K562 (cell line): ENCODE measurements around the gene CCP110. TPM values are rescaled to one million over a fixed set of nuclear protein-coding genes. Genes with fewer than 3 reads are reported as not detected.
A peak's percentile ranks its signal among the peaks of the same experiment; 100 is the strongest.

Experiments used
- BHLHE40 ChIP-seq: IDR thresholded peaks from 2 replicates; pipeline ENCODE4 v1.6.1; 2011; ENCODE audit warnings: low read length, improper control_type of control experiment
- BRF1 ChIP-seq: IDR thresholded peaks from 3 replicates; pipeline ENCODE4 v1.6.1; 2011; ENCODE audit warnings: borderline replicate concordance, mild to moderate bottlenecking; ENCODE audit not compliant: insufficient read length; ENCODE audit errors: extremely low read depth
- CHD1 ChIP-seq: fragments of 200-600 bp; sonication (generic); IDR thresholded peaks from one replicate; pipeline ENCODE4 v1.6.1; 2012; ENCODE audit warnings: mild to moderate bottlenecking, moderate library complexity, low read length, inconsistent platforms
- DDX20 ChIP-seq: fragments of 450-650 bp; IDR thresholded peaks from 2 replicates; pipeline ENCODE4 v1.6.1; 2016; ENCODE audit warnings: missing genetic modification characterization, low read depth, mild to moderate bottlenecking, missing compliant biosample characterization, moderate library complexity
- EP300 ChIP-seq: IDR thresholded peaks from 2 replicates; pipeline ENCODE4 v1.6.1; 2012; ENCODE audit warnings: low read length, improper control_type of control experiment
- FOSL1 ChIP-seq: fragments of 200-800 bp; sonication (Bioruptor generic); conservative IDR thresholded peaks from 2 replicates; pipeline ENCODE4 v1.6.1; 2016; ENCODE audit warnings: missing genetic modification characterization, missing compliant biosample characterization
- HDAC2 ChIP-seq: fragments of 450-650 bp; IDR thresholded peaks from 2 replicates; pipeline ENCODE4 v1.6.1; 2016; ENCODE audit warnings: mild to moderate bottlenecking
- LARP7 ChIP-seq: fragments of 450-650 bp; IDR thresholded peaks from 2 replicates; pipeline ENCODE4 v1.6.1; 2016
- MAFG ChIP-seq: fragments of 450-650 bp; conservative IDR thresholded peaks from 2 replicates; pipeline ENCODE4 v1.6.1; 2016; ENCODE audit warnings: missing genetic modification characterization, missing compliant biosample characterization
- MEF2D ChIP-seq: conservative IDR thresholded peaks from 2 replicates; pipeline ENCODE4 v1.6.1; 2016; ENCODE audit warnings: low read depth, missing genetic modification characterization, missing compliant biosample characterization
- MEIS2 ChIP-seq: fragments of 450-650 bp; IDR thresholded peaks from 2 replicates; pipeline ENCODE4 v1.6.1; 2014; ENCODE audit warnings: mild to moderate bottlenecking; ENCODE audit not compliant: partially characterized antibody
- MTA2 ChIP-seq: fragments of 450-650 bp; IDR thresholded peaks from 2 replicates; pipeline ENCODE4 v1.6.1; 2016; ENCODE audit warnings: low read depth
- NCOR1 ChIP-seq: fragments of 450-650 bp; IDR thresholded peaks from 2 replicates; pipeline ENCODE4 v1.6.1; 2016; ENCODE audit warnings: mild to moderate bottlenecking, moderate library complexity
- SOX6 ChIP-seq: fragments of 450-650 bp; IDR thresholded peaks from 2 replicates; pipeline ENCODE4 v1.6.1; 2014; ENCODE audit warnings: mild to moderate bottlenecking
- TAF1 ChIP-seq: IDR thresholded peaks from 2 replicates; pipeline ENCODE4 v1.6.1; 2011; ENCODE audit warnings: mild to moderate bottlenecking, low read length, moderate library complexity; ENCODE audit not compliant: insufficient read depth, control insufficient read depth, severe bottlenecking; ENCODE audit errors: extremely low read depth
- TAF15 ChIP-seq: fragments of 200-400 bp; formaldehyde crosslinking; IDR thresholded peaks from 2 replicates; pipeline ENCODE4 v1.6.1; 2017; ENCODE audit warnings: mild to moderate bottlenecking, low read depth, low read length, moderate library complexity
- TCF3 ChIP-seq: sonication (generic); formaldehyde crosslinking; IDR thresholded peaks from 2 replicates; pipeline ENCODE4 v1.4.0; 2020; ENCODE audit warnings: mild to moderate bottlenecking, missing genetic modification reagents
- ZNF699 ChIP-seq: fragments of 250-450 bp; sonication (Bioruptor Pico); IDR thresholded peaks from 2 replicates; pipeline ENCODE4 v1.8.0; 2021; ENCODE audit warnings: mild to moderate bottlenecking, moderate library complexity; ENCODE audit not compliant: insufficient replicate concordance
- polyA plus RNA-seq, 8 experiments: library from polyadenylated mRNA; depleted of rRNA in 4 of 8; stranded (reverse) in 5 of 8; unstranded in 3 of 8; fragments of >200 nt; fragmentation: Nextera tagmentation in 2 of 8; fragmentation: Illumina TruSeq in 1 of 8; extraction: Ambion mirVana in 2 of 8; extraction: Trizol in 1 of 8; gene quantifications; 2 replicates each; pipeline versions ENCODE4 v1.2.1 to v1.2.3, GENCODE V29; 2011 to 2014; ENCODE audit warnings: inconsistent platforms in 1 of 8, missing spikeins in 1 of 8
- total RNA-seq, 7 experiments: library from RNA; depleted of rRNA in 6 of 7; stranded (reverse); fragments of >200 nt in 6 of 7; fragmentation: Illumina TruSeq in 2 of 7; extraction: Trizol in 2 of 7; gene quantifications; 2 replicates each; pipeline versions ENCODE4 v1.2.1 to v1.2.3, GENCODE V29; 2011 to 2021; ENCODE audit warnings: low replicate concordance in 1 of 7
- TF ChIP-seq, protein P1 (sequence below): sonication (generic); formaldehyde crosslinking; IDR thresholded peaks from 2 replicates; pipeline ENCODE4 v1.8.0; 2022; ENCODE audit warnings: mild to moderate bottlenecking, missing genetic modification reagents
- TF ChIP-seq, protein P2 (sequence below), 2 experiments: fragments of 150-350 bp in 1 of 2; IDR thresholded peaks; 2 replicates each; pipeline ENCODE4 v1.6.1; 2012 to 2016; ENCODE audit warnings: low read depth in 2 of 2, low read length in 2 of 2, mild to moderate bottlenecking in 1 of 2, moderate library complexity in 1 of 2
- TF ChIP-seq, protein P3 (sequence below): sonication (generic); formaldehyde crosslinking; IDR thresholded peaks from 2 replicates; pipeline ENCODE4 v1.8.0; 2022; ENCODE audit warnings: mild to moderate bottlenecking, missing genetic modification reagents

Gene CCP110
- total and polyA plus RNA-seq, 9 of the 15 experiments (the other 6 are each of a cell fraction or from before 2014, with no cell fraction given), result 3.5 to 16.1 (median 12.1) TPM

DNA sequence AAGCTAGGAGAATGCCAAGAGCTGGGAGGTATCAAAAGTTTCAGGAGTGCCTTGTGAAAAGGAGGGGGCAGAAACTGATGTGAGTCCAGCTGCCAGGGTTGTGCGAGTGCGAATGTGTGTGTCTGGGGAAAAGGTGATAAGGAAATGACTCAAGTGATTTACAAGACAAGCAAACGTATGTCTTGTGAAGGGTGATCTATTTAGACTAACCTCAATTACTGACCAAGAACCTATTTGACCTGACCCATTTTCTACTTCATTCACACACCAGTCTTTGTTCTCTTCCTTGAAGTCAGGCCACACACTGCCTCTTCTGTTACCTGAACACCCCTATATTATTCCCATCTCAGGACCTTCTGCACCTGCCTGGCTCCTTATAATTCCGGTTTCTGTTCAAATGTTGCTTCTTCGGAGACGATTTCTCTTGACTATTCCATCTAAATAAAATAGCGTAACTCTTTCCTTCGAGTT lies 2.8 kb upstream of the CCP110 start (continued):
- TF ChIP-seq MEIS2 (peak; percentile 99), ZNF699 (CRISPR knock-in tag) (no peak), NCOR1 (peak; percentile 96), CHD1 (no peak), BHLHE40 (peak; percentile 87), FOSL1 (tag) (peak; percentile 96), SOX6 (peak; percentile 89), BRF1 (no peak), HDAC2 (peak; percentile 93), LARP7 (no peak), TCF3 (CRISPR knock-in tag) (peak; percentile 94), EP300 (peak; percentile 93), MAFG (tag) (0 out of 2 replicates have a peak, but pooled peaks have one; percentile 22), MTA2 (peak; percentile 92), TAF15 (no peak), TAF1 (peak; percentile 13), DDX20 (no peak), MEF2D (tag) (peak; percentile 48; the same call in 1 of the 2 replicates)
- TF ChIP-seq, protein P1, sequence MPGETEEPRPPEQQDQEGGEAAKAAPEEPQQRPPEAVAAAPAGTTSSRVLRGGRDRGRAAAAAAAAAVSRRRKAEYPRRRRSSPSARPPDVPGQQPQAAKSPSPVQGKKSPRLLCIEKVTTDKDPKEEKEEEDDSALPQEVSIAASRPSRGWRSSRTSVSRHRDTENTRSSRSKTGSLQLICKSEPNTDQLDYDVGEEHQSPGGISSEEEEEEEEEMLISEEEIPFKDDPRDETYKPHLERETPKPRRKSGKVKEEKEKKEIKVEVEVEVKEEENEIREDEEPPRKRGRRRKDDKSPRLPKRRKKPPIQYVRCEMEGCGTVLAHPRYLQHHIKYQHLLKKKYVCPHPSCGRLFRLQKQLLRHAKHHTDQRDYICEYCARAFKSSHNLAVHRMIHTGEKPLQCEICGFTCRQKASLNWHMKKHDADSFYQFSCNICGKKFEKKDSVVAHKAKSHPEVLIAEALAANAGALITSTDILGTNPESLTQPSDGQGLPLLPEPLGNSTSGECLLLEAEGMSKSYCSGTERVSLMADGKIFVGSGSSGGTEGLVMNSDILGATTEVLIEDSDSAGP, result no peak
- TF ChIP-seq, protein P2, sequence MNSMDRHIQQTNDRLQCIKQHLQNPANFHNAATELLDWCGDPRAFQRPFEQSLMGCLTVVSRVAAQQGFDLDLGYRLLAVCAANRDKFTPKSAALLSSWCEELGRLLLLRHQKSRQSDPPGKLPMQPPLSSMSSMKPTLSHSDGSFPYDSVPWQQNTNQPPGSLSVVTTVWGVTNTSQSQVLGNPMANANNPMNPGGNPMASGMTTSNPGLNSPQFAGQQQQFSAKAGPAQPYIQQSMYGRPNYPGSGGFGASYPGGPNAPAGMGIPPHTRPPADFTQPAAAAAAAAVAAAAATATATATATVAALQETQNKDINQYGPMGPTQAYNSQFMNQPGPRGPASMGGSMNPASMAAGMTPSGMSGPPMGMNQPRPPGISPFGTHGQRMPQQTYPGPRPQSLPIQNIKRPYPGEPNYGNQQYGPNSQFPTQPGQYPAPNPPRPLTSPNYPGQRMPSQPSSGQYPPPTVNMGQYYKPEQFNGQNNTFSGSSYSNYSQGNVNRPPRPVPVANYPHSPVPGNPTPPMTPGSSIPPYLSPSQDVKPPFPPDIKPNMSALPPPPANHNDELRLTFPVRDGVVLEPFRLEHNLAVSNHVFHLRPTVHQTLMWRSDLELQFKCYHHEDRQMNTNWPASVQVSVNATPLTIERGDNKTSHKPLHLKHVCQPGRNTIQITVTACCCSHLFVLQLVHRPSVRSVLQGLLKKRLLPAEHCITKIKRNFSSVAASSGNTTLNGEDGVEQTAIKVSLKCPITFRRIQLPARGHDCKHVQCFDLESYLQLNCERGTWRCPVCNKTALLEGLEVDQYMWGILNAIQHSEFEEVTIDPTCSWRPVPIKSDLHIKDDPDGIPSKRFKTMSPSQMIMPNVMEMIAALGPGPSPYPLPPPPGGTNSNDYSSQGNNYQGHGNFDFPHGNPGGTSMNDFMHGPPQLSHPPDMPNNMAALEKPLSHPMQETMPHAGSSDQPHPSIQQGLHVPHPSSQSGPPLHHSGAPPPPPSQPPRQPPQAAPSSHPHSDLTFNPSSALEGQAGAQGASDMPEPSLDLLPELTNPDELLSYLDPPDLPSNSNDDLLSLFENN (IDR thresholded peaks at IDR 0.05; ENCODE audit: low read depth in 2 of 2, low read length in 2 of 2), result peak in 1 of 2 experiments; percentile 85; a peak in 2 of 4 replicates
- TF ChIP-seq, protein P3, sequence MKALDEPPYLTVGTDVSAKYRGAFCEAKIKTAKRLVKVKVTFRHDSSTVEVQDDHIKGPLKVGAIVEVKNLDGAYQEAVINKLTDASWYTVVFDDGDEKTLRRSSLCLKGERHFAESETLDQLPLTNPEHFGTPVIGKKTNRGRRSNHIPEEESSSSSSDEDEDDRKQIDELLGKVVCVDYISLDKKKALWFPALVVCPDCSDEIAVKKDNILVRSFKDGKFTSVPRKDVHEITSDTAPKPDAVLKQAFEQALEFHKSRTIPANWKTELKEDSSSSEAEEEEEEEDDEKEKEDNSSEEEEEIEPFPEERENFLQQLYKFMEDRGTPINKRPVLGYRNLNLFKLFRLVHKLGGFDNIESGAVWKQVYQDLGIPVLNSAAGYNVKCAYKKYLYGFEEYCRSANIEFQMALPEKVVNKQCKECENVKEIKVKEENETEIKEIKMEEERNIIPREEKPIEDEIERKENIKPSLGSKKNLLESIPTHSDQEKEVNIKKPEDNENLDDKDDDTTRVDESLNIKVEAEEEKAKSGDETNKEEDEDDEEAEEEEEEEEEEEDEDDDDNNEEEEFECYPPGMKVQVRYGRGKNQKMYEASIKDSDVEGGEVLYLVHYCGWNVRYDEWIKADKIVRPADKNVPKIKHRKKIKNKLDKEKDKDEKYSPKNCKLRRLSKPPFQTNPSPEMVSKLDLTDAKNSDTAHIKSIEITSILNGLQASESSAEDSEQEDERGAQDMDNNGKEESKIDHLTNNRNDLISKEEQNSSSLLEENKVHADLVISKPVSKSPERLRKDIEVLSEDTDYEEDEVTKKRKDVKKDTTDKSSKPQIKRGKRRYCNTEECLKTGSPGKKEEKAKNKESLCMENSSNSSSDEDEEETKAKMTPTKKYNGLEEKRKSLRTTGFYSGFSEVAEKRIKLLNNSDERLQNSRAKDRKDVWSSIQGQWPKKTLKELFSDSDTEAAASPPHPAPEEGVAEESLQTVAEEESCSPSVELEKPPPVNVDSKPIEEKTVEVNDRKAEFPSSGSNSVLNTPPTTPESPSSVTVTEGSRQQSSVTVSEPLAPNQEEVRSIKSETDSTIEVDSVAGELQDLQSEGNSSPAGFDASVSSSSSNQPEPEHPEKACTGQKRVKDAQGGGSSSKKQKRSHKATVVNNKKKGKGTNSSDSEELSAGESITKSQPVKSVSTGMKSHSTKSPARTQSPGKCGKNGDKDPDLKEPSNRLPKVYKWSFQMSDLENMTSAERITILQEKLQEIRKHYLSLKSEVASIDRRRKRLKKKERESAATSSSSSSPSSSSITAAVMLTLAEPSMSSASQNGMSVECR (CRISPR knock-in tag), result no peak
